ENCODE measurements around the gene ITIH4. TPM values are rescaled to one million over a fixed set of nuclear protein-coding genes. Genes with fewer than 3 reads are reported as not detected.

ITIH4 gene
- total RNA-seq, 1 donor from 2014 or later: 6.1 TPM

GRCh38 chr3:52834871-52835501, 4.5 kb upstream of the ITIH4 start, which contains the start of gene MUSTN1:
Gene MUSTN1, minus strand, starts transcription at chr3:52835019. Its CDS starts 71 bp downstream, at chr3:52834948.
- DNase-seq (ENCODE audit: low spot score in 2 of 2) (no peak), FAIRE-seq (no peak)

GRCh38 chr3:52833202-52833601, 2.7 kb upstream of the ITIH4 start:
- DNase-seq (ENCODE audit: low spot score in 2 of 2) (no peak), FAIRE-seq (no peak)

GRCh38 chr3:52831500-52832301, 1.2 kb upstream of the ITIH4 start:
- DNase-seq (ENCODE audit: low spot score in 2 of 2): peak in 1 of 2 donors; percentile 71
- no peak for FAIRE-seq

- FAIRE-seq: no peak
- DNase-seq (ENCODE audit: low spot score in 2 of 2): no peak
These were observed 487 bp downstream of the ITIH4 start for GRCh38 chr3:52829906-52830463.

- no peak for DNase-seq (ENCODE audit: low spot score in 2 of 2)
These were observed 990 bp downstream of the ITIH4 start for GRCh38 chr3:52829482-52829881.

GRCh38 chr3:52827866-52828376, 2.6 kb downstream of the ITIH4 start:
- FAIRE-seq: no peak
- no peak for DNase-seq (ENCODE audit: low spot score in 2 of 2)

More at GRCh38 chr3:52829482-52829881, 990 bp downstream of the ITIH4 start:
- no peak for FAIRE-seq

- FAIRE-seq: no peak
- no peak for DNase-seq (ENCODE audit: low spot score in 2 of 2)
These were observed 3.0 kb downstream of the ITIH4 start for GRCh38 chr3:52827441-52827840.

GRCh38 chr3:52824037-52824436, 6.4 kb downstream of the ITIH4 start:
- DNase-seq (ENCODE audit: low spot score in 2 of 2): no peak
- no peak for FAIRE-seq

- no peak for DNase-seq (ENCODE audit: low spot score in 2 of 2)
- FAIRE-seq: no peak
These were observed 8.1 kb downstream of the ITIH4 start for GRCh38 chr3:52822363-52822762.

GRCh38 chr3:52820736-52821135, 9.7 kb downstream of the ITIH4 start:
- no peak for DNase-seq (ENCODE audit: low spot score in 2 of 2)

GRCh38 chr3:52819936-52820335, 10.5 kb downstream of the ITIH4 start:
- FAIRE-seq (no peak), DNase-seq (ENCODE audit: low spot score in 2 of 2) (no peak)

More at GRCh38 chr3:52820736-52821135, 9.7 kb downstream of the ITIH4 start:
- no peak for FAIRE-seq

- no peak for FAIRE-seq
- no peak for DNase-seq (ENCODE audit: low spot score in 2 of 2)
These were observed 12.6 kb downstream of the ITIH4 start for GRCh38 chr3:52817860-52818259.

GRCh38 chr3:52817221-52817620, 13.3 kb downstream of the ITIH4 start:
- DNase-seq (ENCODE audit: low spot score in 2 of 2): no peak
- FAIRE-seq: no peak

- FAIRE-seq (no peak), DNase-seq (ENCODE audit: low spot score in 2 of 2) (no peak)
These were observed 13.8 kb downstream of the ITIH4 start for GRCh38 chr3:52816654-52817053.

- FAIRE-seq (no peak), DNase-seq (ENCODE audit: low spot score in 2 of 2) (no peak)
These were observed 14.3 kb downstream of the ITIH4 start for GRCh38 chr3:52816199-52816598.

- FAIRE-seq (no peak), DNase-seq (ENCODE audit: low spot score in 2 of 2) (no peak)
These were observed 16.7 kb downstream of the ITIH4 start for GRCh38 chr3:52813810-52814209.

GRCh38 chr3:52811452-52812011, 18.9 kb downstream of the ITIH4 start:
- DNase-seq (ENCODE audit: low spot score in 2 of 2) (no peak), FAIRE-seq (no peak)

GRCh38 chr3:52810923-52811322, 19.5 kb downstream of the ITIH4 start:
- no peak for DNase-seq (ENCODE audit: low spot score in 2 of 2)
- no peak for FAIRE-seq

- FAIRE-seq (no peak), DNase-seq (ENCODE audit: low spot score in 2 of 2) (no peak)
These were observed 20.7 kb downstream of the ITIH4 start for GRCh38 chr3:52809662-52810377.

- FAIRE-seq (no peak), DNase-seq (ENCODE audit: low spot score in 2 of 2) (no peak)
These were observed 21.3 kb downstream of the ITIH4 start for GRCh38 chr3:52809149-52809548.
